Stimulated activated CD4-positive, alpha-beta T cell treated with anti-CD3 and anti-CD28 coated beads, Interleukin-12 subunit alpha, Interleukin-12 subunit beta, amount 100 ng/mL, for 48 hours (primary cell): Measurements from ENCODE around the gene RBM46.
"Not testable (repeated sequence)": the region's sequence is repeated elsewhere in the genome, so short reads cannot be mapped to it uniquely, and the experiment has no call there.

Source experiments
- DNase-seq, 3 donors: peaks; one replicate each; pipeline ENCODE4 v3.0.0-alpha.2; 2020; ENCODE audit warnings: low read depth in 2 of 3, low spot score in 1 of 3

The RBM46 gene

DNA sequence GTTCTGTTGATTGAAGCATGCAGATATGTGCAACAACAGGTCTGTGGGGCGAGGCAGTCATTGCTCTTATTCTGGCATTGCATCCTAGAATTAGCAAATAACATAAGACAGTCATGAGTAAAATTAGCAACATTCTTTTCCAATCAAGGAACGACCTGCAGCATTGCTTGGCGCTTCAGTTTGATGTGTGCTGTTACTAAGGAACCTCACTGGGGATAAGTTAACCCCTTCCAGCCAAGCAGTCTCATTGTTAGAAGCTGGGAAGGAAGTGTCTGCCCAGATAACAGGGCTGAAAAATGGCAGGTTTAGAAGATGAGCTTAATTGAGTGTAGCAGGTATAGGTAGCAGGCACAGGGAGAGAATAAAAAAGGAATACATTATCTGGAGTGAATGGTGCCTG is 55.4 kb downstream of the RBM46 start:
- no peak for DNase-seq

DNA sequence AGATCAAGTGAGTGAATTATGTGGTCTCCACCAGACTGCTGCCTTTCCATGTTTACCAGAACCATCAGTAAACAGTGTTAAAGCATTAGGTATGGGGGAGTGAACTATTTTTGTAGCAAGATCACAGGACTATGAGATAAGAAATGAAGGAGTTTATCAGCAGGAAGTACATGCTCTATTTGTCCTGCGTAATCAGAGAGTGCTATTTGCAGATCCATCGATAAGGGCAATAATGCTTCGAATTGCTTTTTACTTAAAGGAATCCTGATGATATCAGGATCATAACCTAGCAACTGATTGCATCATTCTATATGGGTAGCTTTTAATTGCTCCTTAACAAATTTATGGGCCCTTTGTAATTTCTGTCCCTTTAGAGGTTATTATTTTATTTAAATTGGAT is 57.1 kb downstream of the RBM46 start:
- DNase-seq, result no peak

GRCh38 chr4:154838694-154839093 is 57.6 kb downstream of the RBM46 start:
- no peak for DNase-seq

DNA sequence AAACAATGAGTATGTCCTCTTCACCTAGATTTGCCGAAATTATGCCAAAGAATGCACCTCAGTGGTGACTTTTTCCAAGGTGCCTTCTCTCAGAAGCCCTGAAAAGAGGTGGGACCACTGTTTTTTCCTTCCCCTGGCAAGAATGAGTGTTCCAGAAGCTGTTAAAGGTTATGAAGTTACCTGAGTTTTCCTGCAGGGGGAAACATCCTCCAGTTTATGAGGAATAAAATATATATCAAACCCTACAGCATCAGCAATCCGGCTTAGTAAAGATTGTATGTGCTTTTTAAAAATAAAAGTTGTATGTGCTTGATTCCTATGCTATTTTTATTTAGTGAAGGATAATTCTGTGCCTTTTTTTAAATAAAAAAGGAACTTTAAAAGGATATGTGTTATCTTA is 73.3 kb downstream of the RBM46 start:
- no peak for DNase-seq

- DNase-seq, result no peak
Measured at GRCh38 chr4:154858166-154858565, 77.1 kb downstream of the RBM46 start.

- no peak for DNase-seq
Measured at GRCh38 chr4:154868414-154869194, 87.5 kb downstream of the RBM46 start.

DNA sequence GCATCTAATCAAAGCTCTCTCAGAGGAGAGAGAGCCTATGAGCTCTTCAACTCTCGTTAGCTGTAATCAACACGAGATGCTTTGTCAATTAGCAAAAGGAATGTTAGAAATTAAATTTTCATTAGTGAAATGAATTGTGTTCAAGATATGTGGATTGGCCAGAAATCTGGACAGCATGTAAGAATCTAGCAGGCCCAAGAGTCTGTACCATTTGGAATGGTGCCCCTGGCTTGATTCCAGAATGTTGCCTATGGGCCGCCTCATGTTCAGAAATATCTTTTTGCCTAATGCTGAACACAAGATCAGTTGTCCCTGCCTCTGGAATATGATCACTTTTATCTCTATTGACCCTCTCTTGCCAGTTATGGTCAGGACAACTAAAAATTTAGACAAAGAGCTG is 88.2 kb downstream of the RBM46 start:
- DNase-seq, result no peak

- no peak for DNase-seq
Measured at GRCh38 chr4:154872198-154872597, 91.1 kb downstream of the RBM46 start.

DNA sequence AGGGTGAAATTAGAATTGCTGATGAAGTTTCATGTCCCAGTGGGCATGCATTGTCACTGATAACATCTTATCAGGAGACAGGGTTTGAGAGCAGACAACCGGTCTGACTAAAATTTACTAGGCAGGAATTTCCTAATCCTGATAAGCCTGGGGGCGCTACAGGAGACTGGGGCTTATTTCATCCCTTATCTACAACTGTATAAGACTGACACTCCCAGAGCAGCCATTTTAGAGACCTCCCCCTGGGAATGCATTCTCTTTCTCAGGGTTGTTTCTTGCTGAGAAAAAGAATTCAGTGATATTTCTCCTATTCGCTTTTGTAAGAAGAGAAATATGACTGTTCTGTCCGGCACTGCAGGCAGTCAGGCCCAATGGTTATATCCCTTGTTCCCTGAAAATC is 93.0 kb downstream of the RBM46 start:
- DNase-seq, result not testable (repeated sequence)

- DNase-seq, result no peak
Measured at GRCh38 chr4:154877110-154877760, 96.2 kb downstream of the RBM46 start.
